Mucosa of descending colon (tissue), 3 donors: ENCODE data around the gene TXLNB. TPM values are rescaled to one million over a fixed set of nuclear protein-coding genes. Genes with fewer than 3 reads are reported as not detected.
"Not testable (repeated sequence)": the region's sequence is repeated elsewhere in the genome, so short reads cannot be mapped to it uniquely, and the experiment has no call there.

Experiments used
- ATAC-seq: fragments of 200-7000 bp; cut with Tn5 transposase; one replicate; pipeline ENCODE4 v1.9.1; 2020; ENCODE audit warnings: mild to moderate bottlenecking, moderate library complexity
- DNase-seq, 3 donors: peaks; one replicate each; pipeline ENCODE4 v3.0.0-alpha.2; 2020
- H3K36me3 ChIP-seq: fragments of 200-600 bp; one replicate; pipeline ENCODE4 v1.8.0; 2021; ENCODE audit warnings: low read depth, mild to moderate bottlenecking
- H3K4me1 ChIP-seq: fragments of 200-600 bp; one replicate; pipeline ENCODE4 v1.8.0; 2021; ENCODE audit warnings: low read depth, mild to moderate bottlenecking
- H3K4me3 ChIP-seq: fragments of 200-600 bp; one replicate; pipeline ENCODE4 v1.8.0; 2021; ENCODE audit warnings: mild to moderate bottlenecking
- H3K9me3 ChIP-seq: fragments of 200-600 bp; one replicate; pipeline ENCODE4 v1.8.0; 2021; ENCODE audit warnings: mild to moderate bottlenecking
- intact Hi-C, 2 donors: fragments of 100-400 bp; cut with DNase I in 1 of 2; cut with micrococcal nuclease in 1 of 2; formaldehyde crosslinking; loops; one replicate each; pipeline versions ENCODE4 v1.11.0 to v1.11.1; 2022; cut with DNase I, micrococcal nuclease
- total RNA-seq, 3 donors: library from RNA; stranded (reverse); fragmentation: NEBNext Ultra II Directional in 2 of 3; extraction: Animal tissue kit (Norgen Biotek cat#: 25700) in 2 of 3; gene quantifications; one replicate each; pipeline versions ENCODE4 v1.2.1 to v1.2.4, GENCODE V29; 2021 to 2023
- TF ChIP-seq, protein P1 (sequence below): fragments of 200-600 bp; IDR thresholded peaks from one replicate; pipeline ENCODE4 v1.8.0; 2022; ENCODE audit warnings: antibody characterized with exemption, mild to moderate bottlenecking
- donor health status: DM: no; HTN: no; CAD: no; lungs with moderate emphysema.
- donor health status: DM: no; HTN: no; CAD: no.
- donor health status: DM: no; HTN: yes; CAD: no.

Gene TXLNB
- total RNA-seq, 3 donors from 2014 or later, result 0.29 to 0.89 (median 0.36) TPM

DNA sequence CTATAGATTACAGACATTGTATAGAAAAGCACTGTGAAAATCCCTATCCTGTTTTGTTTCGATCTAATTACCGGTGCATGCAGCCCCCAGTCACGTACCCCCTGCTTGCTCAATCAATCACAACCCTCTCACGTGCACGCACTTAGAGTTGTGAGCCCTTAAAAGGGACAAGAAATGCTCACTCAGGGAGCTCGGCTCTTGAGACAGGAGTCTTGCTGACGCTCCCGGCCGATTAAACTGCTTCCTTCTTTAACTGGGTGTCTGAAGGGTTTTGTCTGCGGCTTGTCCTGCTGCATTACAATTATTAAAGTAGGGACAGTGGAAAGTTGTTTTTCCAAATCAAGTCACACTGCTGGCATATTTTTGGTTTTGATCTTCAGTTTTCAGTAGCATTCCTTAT, 2.6 kb downstream of the TXLNB start:
- no peak for DNase-seq
- ATAC-seq, result no peak
- intact Hi-C loops, result no loop called here

DNA sequence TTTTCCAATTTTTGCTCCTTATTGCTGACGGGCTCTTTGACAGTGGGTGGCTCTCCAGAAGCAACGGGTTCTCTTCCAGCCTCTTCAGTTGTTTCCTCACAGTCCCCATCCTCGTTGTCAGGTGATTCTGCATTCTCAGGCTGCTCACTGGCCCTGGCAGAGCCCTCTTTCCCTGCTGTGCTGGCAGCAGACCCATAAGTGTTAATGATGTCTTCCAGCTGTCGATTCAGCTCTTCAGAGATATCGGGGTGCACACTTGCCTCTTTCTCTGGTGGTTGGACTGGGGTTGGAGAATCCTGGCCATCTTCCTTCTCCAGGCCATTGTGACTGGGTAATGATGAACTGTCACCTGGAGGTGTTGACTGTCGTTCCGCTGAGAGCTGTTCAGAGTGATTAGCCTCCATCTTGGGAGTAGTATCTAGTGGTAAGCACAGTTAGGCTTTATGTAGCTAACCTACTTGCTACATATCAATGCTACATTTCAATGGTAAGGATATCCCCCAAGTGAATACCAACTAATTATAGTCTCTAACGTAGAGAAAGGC, 3.2 kb downstream of the TXLNB start:
- intact Hi-C loops, result no loop called here
- ATAC-seq (no peak), DNase-seq (no peak)
- TF ChIP-seq, protein P1, sequence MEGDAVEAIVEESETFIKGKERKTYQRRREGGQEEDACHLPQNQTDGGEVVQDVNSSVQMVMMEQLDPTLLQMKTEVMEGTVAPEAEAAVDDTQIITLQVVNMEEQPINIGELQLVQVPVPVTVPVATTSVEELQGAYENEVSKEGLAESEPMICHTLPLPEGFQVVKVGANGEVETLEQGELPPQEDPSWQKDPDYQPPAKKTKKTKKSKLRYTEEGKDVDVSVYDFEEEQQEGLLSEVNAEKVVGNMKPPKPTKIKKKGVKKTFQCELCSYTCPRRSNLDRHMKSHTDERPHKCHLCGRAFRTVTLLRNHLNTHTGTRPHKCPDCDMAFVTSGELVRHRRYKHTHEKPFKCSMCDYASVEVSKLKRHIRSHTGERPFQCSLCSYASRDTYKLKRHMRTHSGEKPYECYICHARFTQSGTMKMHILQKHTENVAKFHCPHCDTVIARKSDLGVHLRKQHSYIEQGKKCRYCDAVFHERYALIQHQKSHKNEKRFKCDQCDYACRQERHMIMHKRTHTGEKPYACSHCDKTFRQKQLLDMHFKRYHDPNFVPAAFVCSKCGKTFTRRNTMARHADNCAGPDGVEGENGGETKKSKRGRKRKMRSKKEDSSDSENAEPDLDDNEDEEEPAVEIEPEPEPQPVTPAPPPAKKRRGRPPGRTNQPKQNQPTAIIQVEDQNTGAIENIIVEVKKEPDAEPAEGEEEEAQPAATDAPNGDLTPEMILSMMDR, result no peak
- Histone ChIP-seq H3K4me1 (peaks cover 5% of the 10 kb centered on the region), H3K9me3 (no peaks in the 10 kb centered on the region), H3K4me3 (no peak overlapping the region), H3K36me3 (no peaks in the 10 kb centered on the region)

More for the DNA sequence above, 2.6 kb downstream of the TXLNB start:
- Histone ChIP-seq H3K36me3 (no peaks in the 10 kb centered on the region), H3K4me3 (no peak overlapping the region), H3K9me3 (no peaks in the 10 kb centered on the region), H3K4me1 (peaks cover 5% of the 10 kb centered on the region)
- TF ChIP-seq, protein P1, result no peak

DNA sequence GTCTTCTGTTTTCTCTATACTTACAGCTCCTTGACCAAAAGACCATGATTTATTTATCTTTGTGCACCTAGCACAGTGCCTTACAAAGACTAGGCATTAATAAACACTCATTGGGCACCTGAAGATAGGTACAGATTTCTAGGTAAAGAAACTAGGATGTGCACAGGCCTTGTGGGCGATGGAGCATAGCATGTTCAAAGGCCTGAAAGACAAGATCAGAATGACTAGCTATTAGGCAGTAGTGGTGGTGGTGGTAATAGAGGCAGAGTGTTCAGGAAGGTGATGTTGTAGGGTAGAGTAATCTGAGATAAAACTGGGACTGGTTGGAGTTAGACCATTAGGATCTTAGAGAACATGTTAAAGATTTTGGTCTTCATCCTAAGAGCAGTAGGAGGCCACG, 3.9 kb downstream of the TXLNB start:
- ATAC-seq (no peak), DNase-seq (no peak)
- Histone ChIP-seq H3K4me1 (peaks cover 5% of the 10 kb centered on the region), H3K36me3 (no peaks in the 10 kb centered on the region), H3K9me3 (no peaks in the 10 kb centered on the region), H3K4me3 (no peak overlapping the region)
- TF ChIP-seq, protein P1, result no peak
- intact Hi-C loops, result no loop called here

DNA sequence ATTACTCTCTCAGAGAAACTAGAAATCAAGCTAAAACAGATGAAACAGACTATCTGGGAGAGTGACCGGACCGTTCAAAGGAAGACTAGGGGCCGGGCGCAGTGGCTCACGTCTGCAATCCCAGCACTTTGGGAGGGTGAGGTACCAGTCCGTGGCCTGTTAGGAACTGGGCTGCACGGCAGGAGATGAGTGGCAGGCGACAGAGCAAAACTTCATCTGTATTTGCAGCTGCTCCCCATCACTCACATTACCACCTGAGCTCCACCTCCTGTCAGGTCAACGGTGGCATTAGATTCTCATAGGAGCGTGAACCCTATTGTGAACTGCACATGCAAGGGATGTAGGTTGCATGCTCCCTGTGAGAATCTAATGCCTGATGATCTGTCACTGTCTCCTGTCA, 5.4 kb downstream of the TXLNB start:
- H3K4me1 ChIP-seq, ATAC-seq, intact Hi-C loops: not testable (repeated sequence)

DNA sequence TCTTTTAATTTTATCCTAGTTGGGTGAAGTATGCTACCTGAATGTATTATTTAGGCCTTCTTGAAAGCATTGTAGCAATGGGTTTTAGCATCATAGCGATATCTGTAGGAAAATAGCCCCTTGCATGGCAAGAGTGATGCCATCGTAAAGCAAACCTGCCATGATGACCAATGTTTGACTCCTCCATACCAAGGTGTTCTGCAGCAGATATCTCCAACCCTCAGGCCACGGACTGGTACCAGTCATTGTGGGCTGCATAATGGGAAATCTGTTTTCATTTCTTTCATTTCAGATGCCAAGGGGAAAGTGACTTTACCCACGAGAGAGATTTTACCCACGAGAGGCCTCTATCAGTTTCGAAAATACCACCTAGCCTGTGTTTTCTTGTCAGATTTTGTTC, 6.2 kb downstream of the TXLNB start:
- no peak overlapping the region for H3K4me3 ChIP-seq
- intact Hi-C loops, result no loop called here
- ATAC-seq, result no peak
- peaks cover 5% of the 10 kb centered on the region for H3K4me1 ChIP-seq
- H3K9me3 ChIP-seq, result no peaks in the 10 kb centered on the region
- TF ChIP-seq, protein P1, result no peak
- no peak for DNase-seq
- no peaks in the 10 kb centered on the region for H3K36me3 ChIP-seq

More for the DNA sequence above, 5.4 kb downstream of the TXLNB start:
- not testable (repeated sequence) for H3K4me3 ChIP-seq, H3K9me3 ChIP-seq, DNase-seq, H3K36me3 ChIP-seq

DNA sequence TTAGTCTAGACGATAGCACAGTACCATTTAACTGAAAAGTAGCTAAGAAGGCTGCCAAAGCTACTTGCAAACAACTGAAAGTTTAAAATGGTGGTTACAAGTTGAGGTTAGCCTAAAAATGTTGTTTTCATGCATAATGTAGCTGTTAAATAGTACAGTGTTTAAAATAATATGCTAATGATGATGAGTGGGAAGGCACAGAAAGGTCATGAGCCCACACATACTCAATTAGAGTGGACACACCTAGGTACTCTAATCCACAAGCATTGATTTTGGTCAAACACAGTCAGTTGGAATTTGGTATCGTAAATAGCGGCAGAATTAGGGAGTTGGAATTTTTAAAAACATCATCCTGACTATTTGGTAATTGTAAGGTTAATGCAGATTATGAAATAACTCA, 7.0 kb downstream of the TXLNB start:
- Histone ChIP-seq H3K36me3 (no peaks in the 10 kb centered on the region), H3K9me3 (no peaks in the 10 kb centered on the region), H3K4me3 (no peak overlapping the region), H3K4me1 (no peaks in the 10 kb centered on the region)
- TF ChIP-seq, protein P1, result no peak
- ATAC-seq, result no peak
- DNase-seq, result no peak
- intact Hi-C loops, result no loop called here
